H9 (cell line): ENCODE data around the gene SERPINE1. TPM values are rescaled to one million over a fixed set of nuclear protein-coding genes. Genes with fewer than 3 reads are reported as not detected.

Experiments
- DNase-seq: peaks from one replicate; pipeline ENCODE4 v3.0.0-alpha.2; 2017
- H2AFZ ChIP-seq: one replicate; pipeline ENCODE4 v1.6.1; 2013; ENCODE audit warnings: mild to moderate bottlenecking, low read length, control low read depth, moderate library complexity
- H2AK5ac ChIP-seq: 2 replicates; pipeline ENCODE4 v1.6.1; 2013; ENCODE audit warnings: low read length, control low read depth, mixed read lengths; ENCODE audit not compliant: insufficient read length
- H2BK120ac ChIP-seq: one replicate; pipeline ENCODE4 v1.6.1; 2013; ENCODE audit warnings: low read depth, mild to moderate bottlenecking, low read length, control low read depth, inconsistent platforms; ENCODE audit not compliant: poor library complexity, severe bottlenecking
- H2BK12ac ChIP-seq: 2 replicates; pipeline ENCODE4 v1.6.1; 2013; ENCODE audit warnings: low read length, control low read depth, mixed read lengths, low read depth; ENCODE audit not compliant: insufficient read length
- H2BK15ac ChIP-seq: 2 replicates; pipeline ENCODE4 v1.6.1; 2013; ENCODE audit warnings: low read depth, low read length, control low read depth
- H2BK20ac ChIP-seq: one replicate; pipeline ENCODE4 v1.6.1; 2013; ENCODE audit warnings: low read depth, mild to moderate bottlenecking, low read length, control low read depth, inconsistent platforms; ENCODE audit not compliant: poor library complexity, severe bottlenecking
- H2BK5ac ChIP-seq: 2 replicates; pipeline ENCODE4 v1.6.1; 2013; ENCODE audit warnings: low read length, control low read depth, mixed read lengths; ENCODE audit not compliant: insufficient read length
- H3K14ac ChIP-seq: 2 replicates; pipeline ENCODE4 v1.6.1; 2013; ENCODE audit warnings: low read length, control low read depth; ENCODE audit not compliant: insufficient read depth
- H3K18ac ChIP-seq: 2 replicates; pipeline ENCODE4 v1.6.1; 2013; ENCODE audit warnings: low read depth, mild to moderate bottlenecking, mixed read lengths, low read length, control low read depth; ENCODE audit not compliant: insufficient read length
- H3K23ac ChIP-seq: 2 replicates; pipeline ENCODE4 v1.6.1; 2013; ENCODE audit warnings: low read length, control low read depth, mixed read lengths, low read depth; ENCODE audit not compliant: insufficient read length
- H3K23me2 ChIP-seq: 2 replicates; pipeline ENCODE4 v1.6.1; 2013; ENCODE audit warnings: low read depth, mild to moderate bottlenecking, mixed read lengths, low read length, control low read depth; ENCODE audit not compliant: insufficient read length, poor library complexity, severe bottlenecking
- H3K27ac ChIP-seq: 2 replicates; pipeline ENCODE4 v1.5.1; 2013; ENCODE audit warnings: low read length, control low read depth, mixed read lengths, low read depth; ENCODE audit not compliant: insufficient read length
- H3K27me3 ChIP-seq: 2 replicates; pipeline ENCODE4 v1.6.1; 2013; ENCODE audit warnings: low read length, control low read depth, inconsistent platforms; ENCODE audit not compliant: insufficient read depth
- H3K4ac ChIP-seq: 2 replicates; pipeline ENCODE4 v1.6.1; 2013; ENCODE audit warnings: low read depth, mild to moderate bottlenecking, control low read depth, inconsistent platforms, low read length, moderate library complexity
- H3K4me1 ChIP-seq: 2 replicates; pipeline ENCODE4 v1.6.1; 2013; ENCODE audit warnings: low read length, control low read depth, inconsistent platforms; ENCODE audit not compliant: insufficient read depth
- H3K4me2 ChIP-seq: 2 replicates; pipeline ENCODE4 v1.6.1; 2013; ENCODE audit warnings: low read length, control low read depth, mixed read lengths; ENCODE audit not compliant: insufficient read length, insufficient read depth
- H3K56ac ChIP-seq: 2 replicates; pipeline ENCODE4 v1.6.1; 2013; ENCODE audit warnings: low read depth, mild to moderate bottlenecking, mixed read lengths, low read length, control low read depth; ENCODE audit not compliant: insufficient read length
- H3K79me1 ChIP-seq: 2 replicates; pipeline ENCODE4 v1.6.1; 2013; ENCODE audit warnings: low read depth, mild to moderate bottlenecking, moderate library complexity, low read length, control low read depth, inconsistent platforms; ENCODE audit not compliant: insufficient read depth, poor library complexity, severe bottlenecking
- H3K79me2 ChIP-seq: 2 replicates; pipeline ENCODE4 v1.6.1; 2013; ENCODE audit warnings: low read length, control low read depth, inconsistent platforms; ENCODE audit not compliant: insufficient read depth
- H3K9ac ChIP-seq: 2 replicates; pipeline ENCODE4 v1.6.1; 2013; ENCODE audit warnings: low read length, control low read depth, mixed read lengths; ENCODE audit not compliant: insufficient read length; ENCODE audit errors: extremely low read depth
- H3K9me3 ChIP-seq: one replicate; pipeline ENCODE4 v1.6.1; 2013; ENCODE audit warnings: low read depth, low read length, inconsistent platforms; ENCODE audit not compliant: control insufficient read depth
- H3T11ph ChIP-seq: one replicate; pipeline ENCODE4 v1.6.1; 2013; ENCODE audit warnings: mild to moderate bottlenecking, low read length, control low read depth, inconsistent platforms
- H4K20me1 ChIP-seq: one replicate; pipeline ENCODE4 v1.6.1; 2013; ENCODE audit not compliant: control insufficient read depth, insufficient read length, insufficient read depth
- H4K5ac ChIP-seq: 2 replicates; pipeline ENCODE4 v1.6.1; 2013; ENCODE audit warnings: low read depth, mild to moderate bottlenecking, mixed read lengths, low read length, control low read depth; ENCODE audit not compliant: insufficient read length
- H4K8ac ChIP-seq: replicated peaks from 2 replicates; pipeline ENCODE4 v1.6.1; 2013; ENCODE audit warnings: low read length, control low read depth, mixed read lengths, low read depth; ENCODE audit not compliant: insufficient read length
- H4K91ac ChIP-seq: 2 replicates; pipeline ENCODE4 v1.6.1; 2013; ENCODE audit warnings: low read depth, mild to moderate bottlenecking, moderate library complexity, mixed read lengths, low read length, control low read depth; ENCODE audit not compliant: insufficient read length
- H3K27ac Mint-ChIP-seq, 3 experiments: 2 replicates in 2 of 3; 3 replicates in 1 of 3; pipeline ENCODE4 v1.8.0; 2020 to 2021; ENCODE audit warnings: mixed read lengths in 3 of 3, mild to moderate bottlenecking in 1 of 3, moderate library complexity in 1 of 3
- H3K27me3 Mint-ChIP-seq: 2 replicates; pipeline ENCODE4 v1.8.0; 2021; ENCODE audit warnings: low read depth, mild to moderate bottlenecking, moderate library complexity, mixed read lengths
- H3K36me3 Mint-ChIP-seq, 3 experiments: 2 replicates in 2 of 3; 3 replicates in 1 of 3; pipeline ENCODE4 v1.8.0; 2020 to 2021; ENCODE audit warnings: low read depth in 3 of 3, mixed read lengths in 3 of 3; ENCODE audit not compliant: insufficient read depth in 1 of 3
- H3K4me1 Mint-ChIP-seq, 2 experiments: 2 replicates each; pipeline ENCODE4 v1.8.0; 2020; ENCODE audit warnings: mixed read lengths in 2 of 2
- H3K4me3 Mint-ChIP-seq, 2 experiments: 2 replicates in 1 of 2; 3 replicates in 1 of 2; pipeline ENCODE4 v1.8.0; 2020 to 2021; ENCODE audit warnings: mild to moderate bottlenecking in 2 of 2, mixed read lengths in 2 of 2, moderate library complexity in 1 of 2
- H3K9me3 Mint-ChIP-seq, 2 experiments: 2 replicates in 1 of 2; 3 replicates in 1 of 2; pipeline ENCODE4 v1.8.0; 2020; ENCODE audit warnings: mild to moderate bottlenecking in 2 of 2, mixed read lengths in 2 of 2, moderate library complexity in 1 of 2
- WGBS: extraction: QIAGEN DNeasy Blood & Tissue Kit; methylation state at CpG from one replicate; pipeline ENCODE4 v1.1.7; 2013; ENCODE audit warnings: missing lambda C conversion rate, low lambda C conversion rate, mixed read lengths; ENCODE audit not compliant: insufficient read length; ENCODE audit errors: extremely low coverage; 5-methylcytosine and 5-hydroxymethylcytosine counted together
- total RNA-seq: library from RNA; stranded (reverse); gene quantifications from 2 replicates; pipeline ENCODE4 v1.2.1, GENCODE V29; 2021
- TF ChIP-seq, protein P1 (sequence below): fragments of 200-600 bp; sonication (generic); conservative IDR thresholded peaks from 3 replicates; pipeline ENCODE4 v1.8.0; 2021; ENCODE audit warnings: antibody characterized with exemption, mild to moderate bottlenecking

SERPINE1 gene
- total RNA-seq, 1 experiment from 2014 or later, result 11.5 TPM

DNA sequence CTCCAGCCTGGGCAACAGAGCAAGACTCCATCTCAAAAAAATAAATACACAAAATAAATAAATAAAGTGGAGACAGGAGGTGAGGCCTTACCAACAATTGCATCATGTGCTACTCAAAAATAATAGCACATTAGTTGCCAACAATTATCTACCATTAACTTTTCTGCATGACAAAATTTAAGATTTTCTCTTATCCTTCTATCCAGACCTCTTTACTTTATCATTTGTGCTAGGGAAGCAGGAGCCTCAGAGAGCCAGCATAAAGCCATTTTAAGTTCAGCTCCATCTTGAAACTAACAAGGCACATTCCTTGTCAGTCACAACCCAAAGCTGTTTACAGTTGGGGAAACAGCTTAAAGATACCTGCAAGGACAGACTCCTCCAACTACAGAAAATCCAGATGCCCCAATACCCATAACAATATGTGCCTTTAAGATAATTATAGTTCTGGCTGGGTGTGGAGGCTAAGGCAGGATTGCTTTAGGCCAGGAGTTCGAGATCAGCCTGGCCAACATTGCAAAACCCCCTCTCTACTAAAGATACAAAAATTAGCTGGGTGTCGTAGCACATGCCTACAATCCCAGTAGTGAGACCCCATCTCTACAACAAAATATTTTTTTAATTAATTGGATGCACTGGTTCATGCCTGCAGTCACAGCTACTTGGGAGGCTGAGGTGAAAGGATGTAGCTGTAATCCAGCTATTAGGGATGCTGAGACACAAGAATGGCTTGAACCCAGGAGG is 25.2 kb downstream of the SERPINE1 start:
- Histone ChIP-seq H3K79me2 (no peaks in the 10 kb centered on the region), H3K4me1 (no peaks in the 10 kb centered on the region), H4K20me1 (no peaks in the 10 kb centered on the region), H3K23me2 (peaks cover 6% of the 10 kb centered on the region), H2AFZ (no peak overlapping the region), H4K5ac (no peak overlapping the region), H3K4ac (no peak overlapping the region), H3T11ph (no peak overlapping the region), H4K91ac (no peak overlapping the region), H2BK120ac (no peak overlapping the region), H2BK20ac (no peak overlapping the region), H3K27ac (no peak overlapping the region), H3K9ac (no peak overlapping the region), H3K18ac (no peak overlapping the region), H3K23ac (no peak overlapping the region), H2BK5ac (no peak overlapping the region), H3K9me3 (no peaks in the 10 kb centered on the region), H3K14ac (no peak overlapping the region), H4K8ac (no peak overlapping the region), H3K4me2 (no peak overlapping the region), H2AK5ac (no peak overlapping the region), H3K56ac (no peak overlapping the region), H3K79me1 (no peaks in the 10 kb centered on the region), H3K27me3 (no peaks in the 10 kb centered on the region; the same call in 1 of the 2 replicates), H2BK15ac (no peak overlapping the region), H2BK12ac (no peak overlapping the region)
- H3K9me3 Mint-ChIP-seq, result peaks cover 2 to 8% of the 10 kb centered on the region in 2 experiments; a peak in 4 of 5 replicates
- TF ChIP-seq, protein P1, sequence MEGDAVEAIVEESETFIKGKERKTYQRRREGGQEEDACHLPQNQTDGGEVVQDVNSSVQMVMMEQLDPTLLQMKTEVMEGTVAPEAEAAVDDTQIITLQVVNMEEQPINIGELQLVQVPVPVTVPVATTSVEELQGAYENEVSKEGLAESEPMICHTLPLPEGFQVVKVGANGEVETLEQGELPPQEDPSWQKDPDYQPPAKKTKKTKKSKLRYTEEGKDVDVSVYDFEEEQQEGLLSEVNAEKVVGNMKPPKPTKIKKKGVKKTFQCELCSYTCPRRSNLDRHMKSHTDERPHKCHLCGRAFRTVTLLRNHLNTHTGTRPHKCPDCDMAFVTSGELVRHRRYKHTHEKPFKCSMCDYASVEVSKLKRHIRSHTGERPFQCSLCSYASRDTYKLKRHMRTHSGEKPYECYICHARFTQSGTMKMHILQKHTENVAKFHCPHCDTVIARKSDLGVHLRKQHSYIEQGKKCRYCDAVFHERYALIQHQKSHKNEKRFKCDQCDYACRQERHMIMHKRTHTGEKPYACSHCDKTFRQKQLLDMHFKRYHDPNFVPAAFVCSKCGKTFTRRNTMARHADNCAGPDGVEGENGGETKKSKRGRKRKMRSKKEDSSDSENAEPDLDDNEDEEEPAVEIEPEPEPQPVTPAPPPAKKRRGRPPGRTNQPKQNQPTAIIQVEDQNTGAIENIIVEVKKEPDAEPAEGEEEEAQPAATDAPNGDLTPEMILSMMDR, result no peak
- no CpG with 5 or more reads among the region's 2 CpGs for WGBS
- H3K4me1 Mint-ChIP-seq, result peaks cover 23 to 31% of the 10 kb centered on the region in 2 experiments
- DNase-seq, result no peak
- H3K4me3 Mint-ChIP-seq, result no peak overlapping the region
- no peak overlapping the region for H3K27ac Mint-ChIP-seq
- H3K27me3 Mint-ChIP-seq, result peaks cover 12% of the 10 kb centered on the region
- H3K36me3 Mint-ChIP-seq, result peaks cover 0 to 9% (median 8%) of the 10 kb centered on the region in 3 experiments; a peak in 3 of 7 replicates
